ENCODE measurements around the gene AOC3.

GRCh38 chr17:42853004-42853403 lies 2.0 kb downstream of the AOC3 start:
- TF ChIP-seq CTCF (IDR thresholded peaks at IDR 0.05 in 8 of 11, conservative IDR thresholded peaks at IDR 0.05 in 3 of 11) (no peak), POLR2AphosphoS5 (IDR thresholded peaks at IDR 0.05) (no peak), POLR2A (IDR thresholded peaks at IDR 0.05) (no peak)
